Body of pancreas (tissue), 4 donors: Measurements from ENCODE around the gene DPH6.

ENCODE experiments used
- POLR2A ChIP-seq, 3 donors: fragments of 450-650 bp; IDR thresholded peaks; one replicate each; pipeline ENCODE4 v1.6.1; 2016; ENCODE audit warnings: antibody characterized with exemption in 3 of 3, mild to moderate bottlenecking in 2 of 3
- TF ChIP-seq, protein P1 (sequence below), 7 experiments: fragments of 450-650 bp in 4 of 7; fragments of 200-600 bp in 3 of 7; sonication (generic) in 3 of 7; IDR thresholded peaks; one replicate each; pipeline ENCODE4 v1.5.1; 2016 to 2019; ENCODE audit warnings: antibody characterized with exemption in 7 of 7

DNA sequence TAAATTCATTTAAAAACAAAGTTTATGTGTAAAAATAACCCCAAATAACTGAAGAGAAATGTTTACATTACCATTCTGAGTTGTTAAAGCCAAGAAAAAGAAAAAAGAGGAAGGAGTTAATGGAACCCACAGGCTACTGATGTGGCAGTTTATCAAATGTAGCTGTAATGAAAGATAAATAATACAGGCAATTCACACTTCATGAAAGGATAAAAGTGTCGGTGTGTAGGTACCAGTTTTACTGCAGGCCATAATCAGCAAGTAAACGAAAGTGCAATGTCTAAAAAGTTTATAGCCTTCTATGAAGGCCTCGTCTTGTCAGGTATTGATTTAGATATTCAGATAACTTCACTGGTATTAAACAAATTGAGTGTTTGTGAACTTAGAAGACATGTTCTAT lies 164.6 kb downstream of the DPH6 start:
- TF ChIP-seq, protein P1, sequence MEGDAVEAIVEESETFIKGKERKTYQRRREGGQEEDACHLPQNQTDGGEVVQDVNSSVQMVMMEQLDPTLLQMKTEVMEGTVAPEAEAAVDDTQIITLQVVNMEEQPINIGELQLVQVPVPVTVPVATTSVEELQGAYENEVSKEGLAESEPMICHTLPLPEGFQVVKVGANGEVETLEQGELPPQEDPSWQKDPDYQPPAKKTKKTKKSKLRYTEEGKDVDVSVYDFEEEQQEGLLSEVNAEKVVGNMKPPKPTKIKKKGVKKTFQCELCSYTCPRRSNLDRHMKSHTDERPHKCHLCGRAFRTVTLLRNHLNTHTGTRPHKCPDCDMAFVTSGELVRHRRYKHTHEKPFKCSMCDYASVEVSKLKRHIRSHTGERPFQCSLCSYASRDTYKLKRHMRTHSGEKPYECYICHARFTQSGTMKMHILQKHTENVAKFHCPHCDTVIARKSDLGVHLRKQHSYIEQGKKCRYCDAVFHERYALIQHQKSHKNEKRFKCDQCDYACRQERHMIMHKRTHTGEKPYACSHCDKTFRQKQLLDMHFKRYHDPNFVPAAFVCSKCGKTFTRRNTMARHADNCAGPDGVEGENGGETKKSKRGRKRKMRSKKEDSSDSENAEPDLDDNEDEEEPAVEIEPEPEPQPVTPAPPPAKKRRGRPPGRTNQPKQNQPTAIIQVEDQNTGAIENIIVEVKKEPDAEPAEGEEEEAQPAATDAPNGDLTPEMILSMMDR (IDR thresholded peaks at IDR 0.05) = no peak
- TF ChIP-seq POLR2A (IDR thresholded peaks at IDR 0.05) = no peak
